Activated CD4-positive, alpha-beta T cell treated with anti-CD3 and anti-CD28 coated beads for 1 hour (primary cell): ENCODE results near the gene CCNB2.

ENCODE experiments used
- DNase-seq: peaks from one replicate; pipeline ENCODE4 v3.0.0-alpha.2; 2020

CCNB2 gene

GRCh38 chr15:59169251-59169708 lies 64.3 kb downstream of the CCNB2 start:
- no peak for DNase-seq

GRCh38 chr15:59170295-59171066 lies 65.5 kb downstream of the CCNB2 start:
- DNase-seq, result no peak

- DNase-seq, result no peak
Measured at GRCh38 chr15:59171067-59171397, 66.1 kb downstream of the CCNB2 start.

- no peak for DNase-seq
Measured at GRCh38 chr15:59172289-59172901, 67.4 kb downstream of the CCNB2 start.

GRCh38 chr15:59173194-59173593 lies 68.2 kb downstream of the CCNB2 start:
- DNase-seq, result no peak

- DNase-seq, result no peak
Measured at GRCh38 chr15:59174151-59174834, 69.3 kb downstream of the CCNB2 start.
